GOT3 (cell line): ENCODE measurements around the gene C8G.

ENCODE experiments used
- DNase-seq: peaks from one replicate; lab custom pipeline; 2025; ENCODE audit warnings: mixed read lengths; lab: John Stamatoyannopoulos, UW

C8G gene

GRCh38 chr9:136953771-136954269 is 8.8 kb downstream of the C8G start:
- DNase-seq: no peak

DNA sequence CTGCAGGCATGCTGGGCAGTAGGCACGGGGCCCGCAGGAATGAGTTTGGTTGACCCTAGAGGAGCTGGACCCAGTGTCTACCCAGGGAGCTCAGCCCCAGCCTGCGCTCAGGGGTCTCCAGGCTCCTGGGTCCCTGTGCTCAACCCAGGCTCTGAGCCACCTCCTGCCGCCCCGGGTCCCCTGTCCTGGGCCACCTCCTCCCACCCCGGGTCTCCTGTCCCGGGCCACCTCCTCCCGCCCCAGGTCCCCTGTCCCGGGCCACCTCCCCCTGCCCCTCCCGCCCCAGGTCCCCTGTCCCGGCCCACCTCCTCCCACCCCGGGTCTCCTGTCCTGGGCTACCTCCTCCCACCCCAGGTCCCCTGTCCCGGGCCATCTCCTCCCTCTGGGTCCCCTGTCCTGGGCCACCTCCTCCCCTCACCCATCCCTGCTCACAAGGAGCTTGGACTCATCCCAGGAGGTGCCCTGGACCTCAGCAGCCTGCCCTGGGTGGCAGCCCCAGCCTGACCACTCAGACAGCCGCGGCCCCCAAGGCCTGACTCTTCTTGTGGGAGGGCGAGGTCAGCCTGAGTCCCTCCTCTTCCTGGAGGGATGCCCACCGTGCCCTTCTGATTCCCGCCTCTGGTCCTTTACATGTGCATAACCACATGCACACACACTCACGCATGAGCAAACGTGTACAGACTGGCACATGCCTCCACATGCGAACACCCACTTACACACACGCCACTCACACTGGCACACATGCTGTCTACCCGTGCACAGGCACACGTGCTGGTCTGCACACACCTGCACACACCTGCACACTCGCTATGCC is 9.4 kb downstream of the C8G start:
- no peak for DNase-seq

DNA sequence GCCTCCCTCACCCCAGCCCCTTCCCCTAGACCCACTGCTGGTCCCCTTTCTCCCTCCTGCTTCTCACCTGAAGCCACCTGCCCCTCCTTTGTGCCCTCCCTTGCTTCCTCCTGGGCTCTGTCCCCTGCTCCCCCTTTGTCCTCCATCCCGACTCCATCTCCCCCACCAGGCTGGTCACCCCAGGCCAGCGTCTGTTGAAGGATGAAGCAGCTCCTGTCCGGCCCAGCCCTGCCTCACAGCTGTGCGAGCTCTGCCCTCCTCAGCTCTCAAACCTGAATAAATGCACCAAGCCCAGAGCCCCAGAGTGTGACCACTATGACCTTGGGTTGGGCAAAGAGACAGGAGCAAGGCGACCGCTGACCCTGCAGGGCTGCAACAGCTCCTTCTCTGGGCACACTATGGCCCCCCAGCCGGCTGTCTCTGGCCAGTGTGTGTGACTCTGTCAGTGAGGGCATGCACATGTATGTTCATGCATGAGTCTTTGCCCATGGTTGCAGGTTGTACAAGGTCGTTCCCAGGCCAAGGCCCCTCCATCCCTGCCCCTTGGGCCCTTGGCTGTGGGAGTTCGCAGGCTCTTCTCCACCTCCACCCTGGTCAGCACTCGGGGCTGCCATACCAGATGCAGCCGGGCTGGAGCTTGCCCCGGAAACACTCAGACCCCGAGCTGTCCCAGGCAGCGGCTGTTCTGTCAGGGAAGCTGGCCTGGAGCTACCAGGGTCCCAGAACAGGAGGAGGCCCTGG is 10.3 kb downstream of the C8G start:
- no peak for DNase-seq

DNA sequence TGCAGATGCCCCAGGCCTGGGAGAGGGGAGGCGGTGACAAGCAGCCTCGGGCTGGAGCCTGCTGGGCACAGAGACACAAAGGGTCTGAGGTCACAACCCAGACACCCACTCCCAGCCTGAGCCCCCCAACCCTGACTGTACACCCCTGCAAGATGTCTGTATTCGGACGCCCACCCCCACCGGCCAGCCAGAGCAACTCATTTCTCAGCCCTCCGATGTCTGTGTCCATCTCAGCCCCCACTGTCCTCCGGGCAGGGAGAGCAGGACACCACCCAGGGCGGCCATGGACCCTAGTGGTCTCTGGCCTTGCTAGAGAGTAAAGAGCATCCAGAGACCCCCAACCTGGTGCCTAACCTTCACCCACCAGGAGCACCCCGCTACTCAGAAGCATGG is 10.9 kb downstream of the C8G start:
- DNase-seq: no peak

- no peak for DNase-seq
Measured at GRCh38 chr9:136956604-136957003, 11.6 kb downstream of the C8G start.

GRCh38 chr9:136957461-136957860 is 12.4 kb downstream of the C8G start:
- no peak for DNase-seq

DNA sequence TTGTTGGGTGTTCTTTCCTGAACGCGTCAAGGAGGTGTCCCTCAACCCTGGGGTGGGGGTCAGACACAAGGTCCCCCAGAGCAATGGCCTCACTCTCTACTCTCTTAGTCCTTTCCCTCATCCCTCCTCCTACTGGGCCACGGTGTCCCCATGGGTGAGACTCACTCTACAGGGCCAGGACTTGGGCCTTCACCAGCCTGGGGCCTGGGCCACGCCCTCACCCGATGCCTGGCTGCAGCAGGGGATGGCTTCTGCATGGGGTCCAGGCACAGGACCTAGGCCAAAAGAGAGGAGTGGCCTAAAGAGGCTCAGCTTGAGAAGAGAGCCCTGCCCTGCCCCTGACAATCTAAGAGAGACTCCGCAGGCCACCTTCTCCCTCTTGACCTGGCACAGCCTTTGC is 12.9 kb downstream of the C8G start:
- DNase-seq: no peak

DNA sequence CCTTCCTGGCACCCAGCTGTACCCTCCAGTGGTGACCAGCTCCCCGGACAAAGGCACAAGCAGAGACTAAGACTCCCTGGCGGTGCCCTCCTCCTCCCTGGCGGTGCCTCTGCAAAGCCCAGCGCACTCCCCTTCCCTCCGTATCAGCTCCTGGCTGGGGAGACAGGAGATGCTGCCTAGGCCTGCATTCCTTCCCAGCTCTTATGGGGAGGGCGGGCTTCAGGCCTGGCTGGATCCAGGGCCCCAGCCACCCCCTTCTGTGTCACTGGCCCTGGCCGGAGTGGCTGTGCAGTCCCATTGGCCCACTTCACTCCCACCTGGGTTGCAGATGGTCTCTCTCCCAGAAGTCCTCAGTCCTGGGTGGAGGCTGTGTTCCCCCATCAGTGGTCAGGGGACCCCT is 13.4 kb downstream of the C8G start:
- DNase-seq: no peak

DNA sequence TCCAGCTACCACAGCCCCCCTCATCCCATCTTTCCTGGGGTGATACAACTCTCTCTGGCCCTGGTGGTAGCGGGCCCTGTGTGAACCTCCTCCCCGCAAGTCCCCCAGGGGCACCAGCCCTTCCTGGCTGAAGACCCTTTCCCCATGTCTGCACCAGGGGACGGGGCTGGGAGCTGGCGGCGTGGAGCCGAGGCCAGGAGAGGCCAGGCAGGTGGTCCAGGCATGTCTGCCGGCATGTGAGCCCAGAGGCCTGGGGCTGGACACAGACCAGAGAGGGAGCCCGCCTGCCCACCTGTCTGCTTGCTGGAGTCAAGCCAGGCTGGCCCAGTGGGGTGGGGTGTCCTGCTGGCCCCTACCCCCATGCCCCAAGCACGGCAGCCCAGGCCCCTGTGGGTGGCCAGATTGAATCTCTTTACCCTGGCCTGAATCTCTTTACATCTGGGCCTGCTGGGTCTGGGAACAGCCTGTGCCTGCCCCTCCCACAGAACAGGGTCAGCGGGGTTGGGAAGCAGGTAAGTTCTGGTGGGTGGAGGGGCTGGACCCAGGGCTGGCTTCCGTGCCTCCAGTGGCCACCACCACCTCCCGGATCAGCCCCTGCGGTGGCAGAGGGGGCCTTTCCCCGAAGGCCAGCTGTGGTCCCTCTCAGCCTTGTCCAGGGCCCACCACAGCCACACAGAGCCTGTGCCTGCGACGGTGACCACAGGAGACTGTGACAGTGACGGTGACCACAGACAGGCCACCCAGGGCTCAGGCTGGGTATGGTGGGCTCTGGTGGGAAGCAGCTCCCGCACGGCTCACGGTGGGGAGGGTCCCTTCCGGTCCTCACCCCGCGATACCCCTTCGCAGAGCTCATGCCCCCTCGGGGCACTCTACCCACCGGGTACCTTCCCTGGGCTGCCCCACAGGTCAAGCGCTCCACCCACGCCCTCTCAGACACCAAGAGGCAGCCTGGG is 14.1 kb downstream of the C8G start:
- no peak for DNase-seq

GRCh38 chr9:136960212-136960937 is 15.3 kb downstream of the C8G start:
- no peak for DNase-seq

DNA sequence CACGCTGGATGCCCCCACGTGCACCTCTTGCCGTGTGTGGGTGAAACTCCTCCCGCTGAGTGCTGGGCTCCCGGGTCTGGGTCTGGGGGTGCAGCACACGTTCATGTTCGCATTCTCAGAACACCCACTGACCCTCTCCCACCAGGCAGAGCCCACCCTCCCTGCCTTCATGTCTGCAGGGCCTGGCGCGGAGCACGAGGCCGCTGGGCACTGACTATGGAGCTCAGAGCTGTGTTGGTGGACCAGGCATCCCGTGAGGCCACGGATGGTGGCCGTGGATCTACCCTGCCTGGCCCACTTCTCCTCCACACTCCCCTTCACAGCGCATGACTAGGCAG is 15.9 kb downstream of the C8G start:
- no peak for DNase-seq

- DNase-seq: no peak
Measured at GRCh38 chr9:136961279-136962065, 16.4 kb downstream of the C8G start.

- DNase-seq: no peak
Measured at GRCh38 chr9:136962163-136962562, 17.1 kb downstream of the C8G start.

DNA sequence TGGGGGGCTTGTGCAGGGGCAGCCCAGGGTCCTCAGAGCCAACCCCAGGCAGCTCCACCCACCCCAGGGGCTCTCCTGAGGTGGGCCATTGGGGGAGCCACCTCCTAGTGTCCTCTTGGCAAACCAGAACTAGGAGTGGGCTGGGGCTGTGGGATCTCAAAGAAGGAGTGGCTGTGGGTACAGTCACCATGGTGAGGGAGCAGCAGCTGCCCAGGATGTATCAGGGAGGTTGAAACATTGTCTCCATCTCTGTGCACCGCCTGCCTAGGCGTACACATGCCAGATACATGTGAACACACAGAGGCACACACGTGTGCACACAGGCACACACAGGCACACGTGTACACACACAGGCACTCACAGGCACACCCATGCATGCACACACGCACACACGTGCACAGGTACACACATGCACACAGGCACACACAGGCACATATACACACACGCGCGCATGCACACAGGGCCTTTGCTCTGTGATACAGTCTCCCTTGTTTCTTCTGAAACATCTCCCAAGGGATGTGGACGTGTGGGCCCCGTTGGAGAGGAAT is 17.7 kb downstream of the C8G start:
- DNase-seq: no peak

DNA sequence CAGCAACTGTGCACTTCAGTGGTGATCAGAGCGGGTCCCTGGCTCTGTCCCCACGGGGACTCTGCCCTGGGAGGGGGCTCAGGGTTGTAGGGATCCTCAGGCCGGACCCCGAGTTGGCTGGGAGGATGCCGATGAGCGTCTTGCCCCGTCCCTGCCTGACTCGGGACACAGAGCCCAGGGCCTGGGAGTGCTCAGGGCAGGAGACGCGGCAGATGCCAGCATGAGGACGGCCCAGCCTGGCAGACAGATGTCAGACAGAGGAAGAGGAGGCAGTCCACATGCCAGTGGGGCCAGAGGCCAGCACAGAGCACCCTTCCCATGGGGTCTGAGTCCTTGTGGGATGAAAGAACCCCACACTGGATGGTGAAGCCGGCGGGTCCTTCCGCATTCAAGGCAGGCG is 18.3 kb downstream of the C8G start:
- no peak for DNase-seq

DNA sequence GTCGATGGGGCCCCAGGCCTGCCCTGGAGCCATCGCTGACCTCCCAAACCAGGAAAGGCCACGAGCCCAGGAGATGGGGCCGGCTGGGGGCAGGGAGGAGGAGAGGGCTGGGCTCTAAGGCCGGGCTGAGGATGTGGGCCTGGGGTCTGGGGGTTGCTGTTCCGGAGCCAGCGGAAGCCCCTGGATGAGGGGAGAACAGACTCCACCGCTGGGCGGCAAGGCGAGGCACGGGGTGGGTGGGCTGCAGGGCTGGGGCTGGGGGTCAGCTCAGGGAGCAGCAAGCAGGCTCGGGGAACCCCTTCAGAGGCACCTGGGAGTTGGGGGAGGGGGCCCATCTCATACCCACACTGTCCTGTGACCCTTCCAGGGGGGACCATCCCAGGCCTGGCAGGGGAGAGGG is 18.7 kb downstream of the C8G start:
- no peak for DNase-seq

GRCh38 chr9:136964171-136964689 is 19.2 kb downstream of the C8G start:
- DNase-seq: no peak

DNA sequence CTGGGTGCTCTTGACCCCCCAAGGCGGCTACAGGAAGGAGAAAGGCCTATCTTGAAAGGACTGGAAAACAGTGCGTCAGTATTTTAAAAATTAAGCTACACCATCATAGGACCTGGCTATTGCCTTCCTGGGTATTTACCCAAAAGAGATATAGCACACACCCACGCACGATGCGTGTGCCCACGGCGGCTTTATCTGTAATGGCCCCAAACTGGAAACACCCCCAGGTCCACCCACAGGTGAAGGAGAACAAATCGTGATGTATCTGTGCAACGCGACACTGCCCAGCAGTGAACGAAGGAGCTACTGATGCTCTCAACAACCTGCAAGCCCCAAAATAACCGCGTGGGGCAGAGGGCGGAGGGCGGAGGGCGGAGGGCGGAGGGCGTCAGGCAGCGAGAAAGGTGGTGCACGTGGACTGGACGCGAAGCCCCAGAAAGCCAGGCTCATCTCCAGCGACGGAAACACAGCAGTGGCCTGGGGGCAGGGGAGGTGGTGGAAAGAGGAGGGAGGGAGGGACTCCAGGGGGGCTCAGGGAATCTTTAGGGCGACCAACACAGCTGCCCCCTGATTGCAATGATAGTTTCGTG is 19.9 kb downstream of the C8G start:
- no peak for DNase-seq

- no peak for DNase-seq
Measured at GRCh38 chr9:136965771-136966484, 20.9 kb downstream of the C8G start.
